ENCODE data around the gene LATS2.

DNA sequence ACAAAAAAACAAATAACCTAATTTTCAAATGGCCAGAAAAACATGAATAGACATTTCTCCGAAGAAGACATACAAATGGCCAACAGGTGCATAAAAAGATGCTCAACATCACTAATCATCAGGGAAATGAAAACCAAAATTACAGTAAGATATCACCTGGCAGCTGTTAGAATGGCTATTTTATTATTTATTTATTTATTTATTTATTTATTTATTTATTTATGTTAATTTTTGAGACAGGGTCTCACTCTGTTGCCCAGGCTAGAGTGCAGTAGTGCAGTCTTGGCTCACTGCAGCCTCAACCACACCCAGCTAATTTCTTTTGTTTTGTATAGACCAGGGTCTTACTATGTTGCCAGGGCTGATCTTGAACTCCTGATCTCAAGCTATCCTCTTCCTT, 27.1 kb upstream of the LATS2 start:
- TF ChIP-seq GTF2F1 (IDR thresholded peaks at IDR 0.05; ENCODE audit: borderline replicate concordance, low read depth, low read length) (no peak), POLR2A (IDR thresholded peaks at IDR 0.05; ENCODE audit: control extremely low read depth in 1 of 2, low read depth in 2 of 2, low read length in 2 of 2) (no peak), EZH2 (IDR thresholded peaks at IDR 0.05; ENCODE audit: low read depth, low read length, severe bottlenecking) (no peak), CBX5 (IDR thresholded peaks at IDR 0.05; ENCODE audit: low read depth, low read length) (no peak), NRF1 (IDR thresholded peaks at IDR 0.05; ENCODE audit: low read depth, low read length) (no peak), YY1 (IDR thresholded peaks at IDR 0.05; ENCODE audit: low read depth, low read length) (no peak), JUN (IDR thresholded peaks at IDR 0.05; ENCODE audit: low read depth, low read length) (no peak), EP300 (IDR thresholded peaks at IDR 0.05; ENCODE audit: borderline replicate concordance in 1 of 2, low read depth in 2 of 2, low read length in 2 of 2) (no peak), RBBP5 (IDR thresholded peaks at IDR 0.05; ENCODE audit: borderline replicate concordance, low read depth, low read length) (no peak), HDAC2 (IDR thresholded peaks at IDR 0.05; ENCODE audit: borderline replicate concordance in 1 of 2, low read depth in 2 of 2, low read length in 2 of 2) (no peak)
- TF ChIP-seq, protein P1, sequence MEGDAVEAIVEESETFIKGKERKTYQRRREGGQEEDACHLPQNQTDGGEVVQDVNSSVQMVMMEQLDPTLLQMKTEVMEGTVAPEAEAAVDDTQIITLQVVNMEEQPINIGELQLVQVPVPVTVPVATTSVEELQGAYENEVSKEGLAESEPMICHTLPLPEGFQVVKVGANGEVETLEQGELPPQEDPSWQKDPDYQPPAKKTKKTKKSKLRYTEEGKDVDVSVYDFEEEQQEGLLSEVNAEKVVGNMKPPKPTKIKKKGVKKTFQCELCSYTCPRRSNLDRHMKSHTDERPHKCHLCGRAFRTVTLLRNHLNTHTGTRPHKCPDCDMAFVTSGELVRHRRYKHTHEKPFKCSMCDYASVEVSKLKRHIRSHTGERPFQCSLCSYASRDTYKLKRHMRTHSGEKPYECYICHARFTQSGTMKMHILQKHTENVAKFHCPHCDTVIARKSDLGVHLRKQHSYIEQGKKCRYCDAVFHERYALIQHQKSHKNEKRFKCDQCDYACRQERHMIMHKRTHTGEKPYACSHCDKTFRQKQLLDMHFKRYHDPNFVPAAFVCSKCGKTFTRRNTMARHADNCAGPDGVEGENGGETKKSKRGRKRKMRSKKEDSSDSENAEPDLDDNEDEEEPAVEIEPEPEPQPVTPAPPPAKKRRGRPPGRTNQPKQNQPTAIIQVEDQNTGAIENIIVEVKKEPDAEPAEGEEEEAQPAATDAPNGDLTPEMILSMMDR (IDR thresholded peaks at IDR 0.05; ENCODE audit: control extremely low read depth in 1 of 3, insufficient read depth in 1 of 3, low read depth in 1 of 3, low read length in 3 of 3) = no peak
- TF ChIP-seq, protein P2, sequence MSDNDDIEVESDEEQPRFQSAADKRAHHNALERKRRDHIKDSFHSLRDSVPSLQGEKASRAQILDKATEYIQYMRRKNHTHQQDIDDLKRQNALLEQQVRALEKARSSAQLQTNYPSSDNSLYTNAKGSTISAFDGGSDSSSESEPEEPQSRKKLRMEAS (IDR thresholded peaks at IDR 0.05) = no peak
